Stimulated activated CD4-positive, alpha-beta T cell treated with anti-CD3 and anti-CD28 coated beads, TNF-alpha, amount 100 ng/mL, for 4 hours (primary cell): Measurements from ENCODE around the gene TBC1D14.
"Not testable (repeated sequence)": the region's sequence is repeated elsewhere in the genome, so short reads cannot be mapped to it uniquely, and the experiment has no call there.

Experiments used
- DNase-seq, 3 experiments: peaks; one replicate each; pipeline ENCODE4 v3.0.0-alpha.2; 2020; ENCODE audit warnings: low read depth in 3 of 3

TBC1D14 gene

GRCh38 chr4:7079909-7080308 lies 170.3 kb downstream of the TBC1D14 start:
- not testable (repeated sequence) for DNase-seq
